Hepatocyte (in vitro differentiated cells): Measurements from ENCODE around the gene MIPOL1.

Source experiments
- EZH2 ChIP-seq: fragments of 200-600 bp; sonication (generic); IDR thresholded peaks from 2 replicates; pipeline ENCODE4 v1.6.1; 2016; ENCODE audit warnings: antibody characterized with exemption, mild to moderate bottlenecking, borderline replicate concordance
- EZH2phosphoT487 ChIP-seq: fragments of 200-600 bp; sonication (generic); IDR thresholded peaks from one replicate; pipeline ENCODE4 v1.6.1; 2018; ENCODE audit warnings: antibody characterized with exemption, mild to moderate bottlenecking, low read depth, moderate library complexity; ENCODE audit not compliant: unreplicated experiment, severe bottlenecking
- TF ChIP-seq, protein P1 (sequence below): fragments of 200-600 bp; sonication (generic); IDR thresholded peaks from 2 replicates; pipeline ENCODE4 v1.5.1; 2016; ENCODE audit warnings: antibody characterized with exemption, mild to moderate bottlenecking; ENCODE audit not compliant: poor library complexity

DNA sequence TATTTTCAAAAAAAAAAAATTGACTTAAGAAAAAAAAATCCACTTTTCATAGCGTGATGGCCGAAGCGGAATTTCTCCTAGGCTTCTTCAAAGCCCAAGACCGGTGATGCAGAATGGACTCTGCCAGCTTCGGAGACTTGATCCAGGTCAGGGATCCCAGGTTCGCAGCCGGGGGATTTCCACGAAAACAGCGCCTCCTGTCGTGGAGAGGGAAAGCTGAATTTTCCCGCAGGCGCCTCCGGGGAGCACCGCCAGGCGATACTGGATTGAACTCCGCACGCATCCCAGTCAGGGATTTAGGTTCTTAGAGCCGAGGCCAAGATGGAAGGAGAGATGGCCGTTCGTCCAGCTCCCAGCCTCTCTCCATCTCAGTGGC lies 399.8 kb downstream of the MIPOL1 start:
- TF ChIP-seq, protein P1, sequence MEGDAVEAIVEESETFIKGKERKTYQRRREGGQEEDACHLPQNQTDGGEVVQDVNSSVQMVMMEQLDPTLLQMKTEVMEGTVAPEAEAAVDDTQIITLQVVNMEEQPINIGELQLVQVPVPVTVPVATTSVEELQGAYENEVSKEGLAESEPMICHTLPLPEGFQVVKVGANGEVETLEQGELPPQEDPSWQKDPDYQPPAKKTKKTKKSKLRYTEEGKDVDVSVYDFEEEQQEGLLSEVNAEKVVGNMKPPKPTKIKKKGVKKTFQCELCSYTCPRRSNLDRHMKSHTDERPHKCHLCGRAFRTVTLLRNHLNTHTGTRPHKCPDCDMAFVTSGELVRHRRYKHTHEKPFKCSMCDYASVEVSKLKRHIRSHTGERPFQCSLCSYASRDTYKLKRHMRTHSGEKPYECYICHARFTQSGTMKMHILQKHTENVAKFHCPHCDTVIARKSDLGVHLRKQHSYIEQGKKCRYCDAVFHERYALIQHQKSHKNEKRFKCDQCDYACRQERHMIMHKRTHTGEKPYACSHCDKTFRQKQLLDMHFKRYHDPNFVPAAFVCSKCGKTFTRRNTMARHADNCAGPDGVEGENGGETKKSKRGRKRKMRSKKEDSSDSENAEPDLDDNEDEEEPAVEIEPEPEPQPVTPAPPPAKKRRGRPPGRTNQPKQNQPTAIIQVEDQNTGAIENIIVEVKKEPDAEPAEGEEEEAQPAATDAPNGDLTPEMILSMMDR, result peak; percentile 45
- TF ChIP-seq EZH2, result peak; percentile 44
- no peak for TF ChIP-seq EZH2phosphoT487
